ENCODE data around the gene RAPGEF1.

DNA sequence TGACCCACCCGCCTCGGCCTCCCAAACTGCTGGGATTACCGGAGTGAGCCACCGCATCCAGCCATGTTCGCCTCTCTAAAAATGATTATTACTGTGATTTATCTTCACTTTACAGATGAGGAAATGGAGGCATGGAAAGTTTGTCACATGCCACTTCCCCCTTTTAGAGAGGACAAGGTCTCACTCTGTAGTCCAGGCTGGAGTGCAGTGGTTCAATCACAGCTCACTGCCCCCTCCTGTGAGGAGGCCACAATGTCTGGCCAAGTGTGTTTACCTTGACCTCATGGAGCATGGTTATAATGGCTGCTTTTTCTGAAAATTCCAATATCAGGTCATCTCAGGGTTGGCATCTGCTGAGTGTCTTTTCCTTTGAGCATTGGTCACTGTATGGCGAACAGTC lies 187.8 kb downstream of the RAPGEF1 start:
- TF ChIP-seq, protein P1, sequence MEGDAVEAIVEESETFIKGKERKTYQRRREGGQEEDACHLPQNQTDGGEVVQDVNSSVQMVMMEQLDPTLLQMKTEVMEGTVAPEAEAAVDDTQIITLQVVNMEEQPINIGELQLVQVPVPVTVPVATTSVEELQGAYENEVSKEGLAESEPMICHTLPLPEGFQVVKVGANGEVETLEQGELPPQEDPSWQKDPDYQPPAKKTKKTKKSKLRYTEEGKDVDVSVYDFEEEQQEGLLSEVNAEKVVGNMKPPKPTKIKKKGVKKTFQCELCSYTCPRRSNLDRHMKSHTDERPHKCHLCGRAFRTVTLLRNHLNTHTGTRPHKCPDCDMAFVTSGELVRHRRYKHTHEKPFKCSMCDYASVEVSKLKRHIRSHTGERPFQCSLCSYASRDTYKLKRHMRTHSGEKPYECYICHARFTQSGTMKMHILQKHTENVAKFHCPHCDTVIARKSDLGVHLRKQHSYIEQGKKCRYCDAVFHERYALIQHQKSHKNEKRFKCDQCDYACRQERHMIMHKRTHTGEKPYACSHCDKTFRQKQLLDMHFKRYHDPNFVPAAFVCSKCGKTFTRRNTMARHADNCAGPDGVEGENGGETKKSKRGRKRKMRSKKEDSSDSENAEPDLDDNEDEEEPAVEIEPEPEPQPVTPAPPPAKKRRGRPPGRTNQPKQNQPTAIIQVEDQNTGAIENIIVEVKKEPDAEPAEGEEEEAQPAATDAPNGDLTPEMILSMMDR (IDR thresholded peaks at IDR 0.05), result no peak
- no peak for TF ChIP-seq ZFX (IDR thresholded peaks at IDR 0.05; ENCODE audit: borderline replicate concordance)

Measured in 22Rv1 (cell line).